Measurements from ENCODE around the gene LIX1L. TPM values are rescaled to one million over a fixed set of nuclear protein-coding genes. Genes with fewer than 3 reads are reported as not detected.

LIX1L gene
- total and polyA plus RNA-seq, 11 donors: 7.0 to 31.5 (median 26.1) TPM

GRCh38 chr1:145965119-145965744 is 7.4 kb upstream of the LIX1L start:
- TF ChIP-seq POLR2A (IDR thresholded peaks at IDR 0.05) (no peak), CTCF (IDR thresholded peaks at IDR 0.05) (no peak)
- intact Hi-C loops (cut with DNase I): loop anchor here in 3 of 10 donors (2.0 to 10.0 kb wide), 4 partner anchors 16 to 110 kb away; partner anchors contain the start of genes PEX11B (in 1 of the 3) and PIAS3 (in 1 of the 3)
- WGBS, 4 donors: 1 to 4% (median 2%) methylated on average over 5 of the region's 5 CpGs

GRCh38 chr1:145964328-145965118 is 6.7 kb upstream of the LIX1L start, which contains the start of the genes ANKRD34A and POLR3GL:
ANKRD34A (minus strand) TSS chr1:145964575; CDS start chr1:145961759, 2,816 bp downstream.
POLR3GL (plus strand) TSS chr1:145964690; CDS start chr1:145974866, 10,176 bp downstream.
- Histone ChIP-seq H3K36me3 (peaks cover 0 to 5% (median 0%) of the 10 kb centered on the region in 9 donors), H3K4me3 (peak within 1 kb of the TSS; percentile 39 to 81 (median 73)), H3K9me3 (peaks cover 0 to 13% (median 6%) of the 10 kb centered on the region in 12 donors), H3K27ac (peak within 1 kb of the TSS; percentile 71 to 98 (median 89)), H3K4me1 (peaks cover 0 to 54% (median 33%) of the 10 kb centered on the region in 12 donors), H3K27me3 (no peaks in the 10 kb centered on the region)
- TF ChIP-seq CTCF (IDR thresholded peaks at IDR 0.05) (no peak), POLR2A (IDR thresholded peaks at IDR 0.05) (peak; percentile 86 to 98)
- intact Hi-C loops (cut with DNase I): loop anchor here in 6 of 10 donors (2.0 to 10.0 kb wide), 7 partner anchors 16 to 110 kb away; partner anchors contain the start of genes RBM8A (in 2 of the 6), PEX11B (in 1 of the 6), PIAS3 (in 1 of the 6) and TXNIP (in 1 of the 6)
- ATAC-seq (peak; percentile 80 to 89 (median 88)), DNase-seq (peak; percentile 96 to 97 (median 97))
- 0 to 1% (median 1%) methylated on average over 34 to 37 of the region's 37 CpGs for WGBS, 4 donors

More at GRCh38 chr1:145965119-145965744, 7.4 kb upstream of the LIX1L start:
- H3K27me3 ChIP-seq: no peaks in the 10 kb centered on the region
- DNase-seq (no peak), ATAC-seq (no peak)
- peak overlapping the region in 11 of 12 donors; percentile 71 to 98 (median 91) for H3K27ac ChIP-seq
- H3K36me3 ChIP-seq: peaks cover 0 to 5% (median 0%) of the 10 kb centered on the region in 9 donors
- H3K4me3 ChIP-seq: peak overlapping the region; percentile 39 to 81 (median 73)
- peaks cover 0 to 13% (median 6%) of the 10 kb centered on the region in 12 donors for H3K9me3 ChIP-seq
- H3K4me1 ChIP-seq: peaks cover 0 to 47% (median 30%) of the 10 kb centered on the region in 12 donors

- peaks cover 0 to 13% (median 6%) of the 10 kb centered on the region in 12 donors for H3K9me3 ChIP-seq
- ATAC-seq: no peak
- no peak for DNase-seq
- WGBS, 4 donors: 40 to 47% (median 44%) methylated on average over 5 of the region's 5 CpGs
- peaks cover 0 to 5% (median 0%) of the 10 kb centered on the region in 9 donors for H3K36me3 ChIP-seq
- H3K27ac ChIP-seq: peak overlapping the region; percentile 71 to 98 (median 89)
- H3K27me3 ChIP-seq: no peaks in the 10 kb centered on the region
- TF ChIP-seq POLR2A (IDR thresholded peaks at IDR 0.05) (no peak), CTCF (IDR thresholded peaks at IDR 0.05) (no peak)
- intact Hi-C loops (cut with DNase I): loop anchor here in 6 of 10 donors (2.0 to 10.0 kb wide), 6 partner anchors 17 to 109 kb away; partner anchors contain the start of genes RBM8A (in 2 of the 6), PEX11B (in 1 of the 6), PIAS3 (in 1 of the 6) and TXNIP (in 1 of the 6)
- H3K4me3 ChIP-seq: peak overlapping the region in 11 of 12 donors; percentile 46 to 81 (median 74)
- H3K4me1 ChIP-seq: peaks cover 0 to 65% (median 35%) of the 10 kb centered on the region in 12 donors
Measured at GRCh38 chr1:145963265-145964019, 5.6 kb upstream of the LIX1L start.
